Esophagus muscularis mucosa (tissue), 3 donors: ENCODE data around the gene ADAMTS17.

Source experiments
- CTCF ChIP-seq, 3 experiments: fragments of 200-600 bp in 2 of 3; fragments of 450-650 bp in 1 of 3; sonication (generic) in 2 of 3; IDR thresholded peaks; one replicate each; pipeline ENCODE4 v1.5.1; 2017 to 2019; ENCODE audit warnings: antibody characterized with exemption in 3 of 3, mild to moderate bottlenecking in 2 of 3, moderate library complexity in 1 of 3
- POLR2A ChIP-seq: fragments of 450-650 bp; IDR thresholded peaks from one replicate; pipeline ENCODE4 v1.6.1; 2017; ENCODE audit warnings: antibody characterized with exemption, moderate library complexity, mild to moderate bottlenecking, low read depth
- POLR2AphosphoS5 ChIP-seq, 2 donors: sonication (generic); formaldehyde crosslinking; IDR thresholded peaks; one replicate each; pipeline ENCODE4 v1.6.1; 2017; ENCODE audit warnings: antibody characterized with exemption in 2 of 2

- TF ChIP-seq POLR2A (no peak), CTCF (IDR thresholded peaks at IDR 0.05) (no peak), POLR2AphosphoS5 (IDR thresholded peaks at IDR 0.05) (peak in 1 of 2 donors; percentile 38)
Observed at GRCh38 chr15:100350434-100351226, 8.9 kb upstream of the ADAMTS17 start.
